LNCaP clone FGC (cell line): Measurements from ENCODE around the gene DIAPH3.
A peak's percentile ranks its signal among the peaks of the same experiment; 100 is the strongest.

Source experiments
- DNase-seq: peaks from one replicate; pipeline ENCODE4 v3.0.0-alpha.2; 2011; ENCODE audit warnings: low read depth
- H3K4me3 ChIP-seq: 2 replicates; pipeline ENCODE4 v1.5.1; 2011; ENCODE audit warnings: mild to moderate bottlenecking, low read depth, low read length, control low read depth
- CTCF ChIP-seq: IDR thresholded peaks from 2 replicates; pipeline ENCODE4 v1.5.1; 2012; ENCODE audit warnings: mild to moderate bottlenecking; ENCODE audit not compliant: control insufficient read depth, insufficient read depth; ENCODE audit errors: extremely low read depth

The DIAPH3 gene

GRCh38 chr13:60152904-60153303 lies 10.8 kb downstream of the DIAPH3 start:
- TF ChIP-seq CTCF = no peak
- no peak overlapping the region for H3K4me3 ChIP-seq

GRCh38 chr13:60152114-60152513 lies 11.6 kb downstream of the DIAPH3 start:
- no peak for TF ChIP-seq CTCF
- no peak for DNase-seq
- no peak overlapping the region for H3K4me3 ChIP-seq

More at GRCh38 chr13:60152904-60153303, 10.8 kb downstream of the DIAPH3 start:
- DNase-seq = no peak

- TF ChIP-seq CTCF = no peak
- H3K4me3 ChIP-seq = no peak overlapping the region
- no peak for DNase-seq
Measured at GRCh38 chr13:60150538-60150937, 13.2 kb downstream of the DIAPH3 start.

- DNase-seq = no peak
- no peak for TF ChIP-seq CTCF
- H3K4me3 ChIP-seq = no peak overlapping the region
Measured at GRCh38 chr13:60148918-60149317, 14.8 kb downstream of the DIAPH3 start.

GRCh38 chr13:60147361-60147760 lies 16.4 kb downstream of the DIAPH3 start:
- H3K4me3 ChIP-seq = no peak overlapping the region
- DNase-seq = no peak
- no peak for TF ChIP-seq CTCF

GRCh38 chr13:60146471-60146870 lies 17.3 kb downstream of the DIAPH3 start:
- peak; percentile 55 for DNase-seq
- H3K4me3 ChIP-seq = no peak overlapping the region
- TF ChIP-seq CTCF = no peak

GRCh38 chr13:60143775-60144174 lies 20.0 kb downstream of the DIAPH3 start:
- no peak for DNase-seq
- no peak overlapping the region for H3K4me3 ChIP-seq
- no peak for TF ChIP-seq CTCF
